ENCODE results near the gene ANKDD1A.

Gene ANKDD1A

GRCh38 chr15:64896371-64897069 is 15.2 kb upstream of the ANKDD1A start:
- no peak for DNase-seq

- DNase-seq, result no peak
Measured at GRCh38 chr15:64897345-64897985, 14.2 kb upstream of the ANKDD1A start.

- DNase-seq, result no peak
Measured at GRCh38 chr15:64898406-64898805, 13.3 kb upstream of the ANKDD1A start.

DNA sequence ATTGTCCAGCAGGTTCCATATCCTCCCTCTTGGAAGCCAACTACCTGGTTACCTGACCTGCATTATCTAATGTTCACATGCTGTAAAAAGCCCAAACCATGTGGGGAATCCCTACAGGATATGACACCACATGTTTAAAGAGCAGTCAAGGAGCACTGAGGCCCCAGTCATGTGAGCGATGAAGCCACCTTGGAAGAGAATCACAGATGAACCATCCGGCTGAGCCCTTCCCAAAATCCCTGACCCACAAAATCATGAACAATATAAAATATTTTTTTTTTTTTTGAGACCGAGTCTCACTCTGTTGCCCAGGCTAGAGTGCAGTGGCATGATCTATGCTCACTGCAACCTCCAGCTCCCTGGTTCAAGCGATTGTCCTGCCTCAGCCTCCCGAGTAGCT is 10.6 kb upstream of the ANKDD1A start:
- DNase-seq, result no peak

- no peak for DNase-seq
Measured at GRCh38 chr15:64901914-64902313, 9.8 kb upstream of the ANKDD1A start.

GRCh38 chr15:64902863-64903262 is 8.8 kb upstream of the ANKDD1A start:
- no peak for DNase-seq

- no peak for DNase-seq
Measured at GRCh38 chr15:64903326-64903950, 8.3 kb upstream of the ANKDD1A start.

DNA sequence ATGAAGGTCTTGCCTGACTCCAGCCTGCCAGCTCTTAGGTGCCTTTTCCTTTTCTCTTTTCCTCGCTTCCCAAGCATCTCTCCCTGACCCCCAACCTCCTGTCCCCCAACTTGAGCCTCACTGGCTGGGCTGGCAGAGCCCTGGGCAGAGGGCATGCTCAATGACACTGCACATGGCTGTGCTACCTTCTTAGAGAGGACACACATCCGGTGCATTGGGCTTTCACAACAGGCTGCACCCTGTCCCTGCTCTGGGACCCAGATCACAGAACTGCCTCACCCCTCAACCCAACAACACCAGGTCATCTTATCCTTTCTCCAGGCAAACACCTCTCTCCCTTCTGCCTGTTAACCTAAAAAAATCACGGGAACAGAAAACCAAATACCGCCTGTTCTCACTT is 7.5 kb upstream of the ANKDD1A start:
- DNase-seq, result no peak

GRCh38 chr15:64905119-64905831 is 6.4 kb upstream of the ANKDD1A start:
- DNase-seq, result no peak

DNA sequence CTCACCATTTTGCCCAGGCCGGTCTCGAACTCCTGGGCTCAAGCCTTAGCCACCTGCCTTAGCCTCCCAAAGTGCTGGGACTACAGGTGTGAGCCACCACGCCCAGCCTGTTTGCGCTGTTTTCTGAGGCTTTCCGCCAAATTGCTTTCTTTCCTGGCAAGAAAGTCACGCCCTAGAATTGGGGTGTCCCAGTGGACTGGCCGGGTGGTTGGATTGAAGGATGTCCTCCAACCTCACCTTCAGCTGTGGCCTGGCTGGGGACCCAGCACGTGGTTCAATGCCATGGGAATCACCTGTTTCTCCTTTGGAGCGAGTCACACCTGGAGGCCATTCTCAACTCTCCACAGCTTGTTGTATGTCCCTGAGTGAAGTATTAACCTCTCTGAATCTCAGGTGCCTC is 5.8 kb upstream of the ANKDD1A start:
- DNase-seq, result no peak

DNA sequence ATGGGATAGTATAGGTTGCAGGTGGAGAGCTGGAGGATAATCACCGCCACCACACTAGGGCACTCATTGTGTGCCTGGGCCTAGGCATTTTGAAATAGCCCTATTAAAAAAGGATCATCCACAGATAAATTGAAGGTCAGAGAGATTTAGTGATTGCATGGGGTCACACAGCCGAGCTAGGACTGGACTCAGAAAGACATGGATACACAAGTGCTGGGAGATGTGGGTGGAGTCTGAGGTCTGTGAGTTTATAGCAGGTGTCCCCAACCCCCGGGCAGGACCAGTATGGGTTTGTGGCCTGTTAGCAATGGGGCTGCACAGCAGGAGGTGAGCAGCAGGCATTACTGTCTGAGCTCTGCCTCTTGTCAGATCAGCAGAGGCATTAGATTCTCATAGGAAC is 5.3 kb upstream of the ANKDD1A start:
- DNase-seq, result no peak

- DNase-seq, result no peak
Measured at GRCh38 chr15:64907991-64908390, 3.7 kb upstream of the ANKDD1A start.

- DNase-seq, result no peak
Measured at GRCh38 chr15:64909546-64909945, 2.2 kb upstream of the ANKDD1A start.

DNA sequence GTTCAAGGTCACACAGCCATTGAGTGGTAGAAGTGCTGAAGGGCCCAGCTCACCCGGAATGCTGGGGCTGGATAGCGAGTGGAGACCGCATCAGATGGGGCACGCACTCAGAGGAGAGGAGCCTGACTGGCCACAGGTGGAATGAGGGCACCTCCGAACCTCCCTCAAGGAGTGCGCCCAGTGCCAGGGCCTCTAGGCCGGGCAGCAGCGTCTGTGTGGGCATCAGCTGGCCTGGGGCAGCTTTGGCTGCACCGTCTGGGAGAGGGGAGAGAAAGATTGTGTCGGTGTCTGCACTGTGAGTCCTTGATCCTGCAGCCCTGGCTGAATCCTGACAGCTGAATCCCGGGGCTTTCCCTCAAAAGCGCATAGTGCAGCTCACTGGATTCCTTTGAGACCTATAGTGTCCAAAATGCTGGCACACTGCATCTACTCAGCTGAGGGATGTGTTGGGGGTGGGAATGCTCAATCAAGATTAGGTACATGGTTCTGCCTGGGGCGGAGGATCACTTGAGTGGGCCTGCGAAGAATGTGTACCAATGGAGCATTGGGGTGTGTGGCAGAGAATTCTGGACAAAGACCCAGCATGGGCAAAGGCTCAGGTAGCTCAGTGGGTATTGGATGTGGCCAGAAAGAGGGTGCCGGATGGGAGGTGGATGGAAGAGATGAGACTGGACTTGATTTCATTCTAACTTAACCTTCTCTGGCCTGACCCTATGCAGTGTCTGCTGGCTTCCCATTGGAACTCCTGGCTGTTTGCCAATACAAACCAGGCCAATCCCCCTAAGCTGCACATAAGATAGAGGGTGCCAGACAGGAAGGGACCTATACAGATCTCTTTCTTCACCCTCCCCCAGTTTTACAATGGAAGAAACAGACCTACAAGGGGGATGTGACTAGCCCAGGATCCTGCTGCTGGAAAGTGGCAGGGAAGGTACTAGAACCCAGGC is 950 bp downstream of the ANKDD1A start:
- no peak for DNase-seq

- DNase-seq, result no peak
Measured at GRCh38 chr15:64915518-64916227, 4.0 kb downstream of the ANKDD1A start.

GRCh38 chr15:64916365-64916764 is 4.7 kb downstream of the ANKDD1A start:
- no peak for DNase-seq

DNA sequence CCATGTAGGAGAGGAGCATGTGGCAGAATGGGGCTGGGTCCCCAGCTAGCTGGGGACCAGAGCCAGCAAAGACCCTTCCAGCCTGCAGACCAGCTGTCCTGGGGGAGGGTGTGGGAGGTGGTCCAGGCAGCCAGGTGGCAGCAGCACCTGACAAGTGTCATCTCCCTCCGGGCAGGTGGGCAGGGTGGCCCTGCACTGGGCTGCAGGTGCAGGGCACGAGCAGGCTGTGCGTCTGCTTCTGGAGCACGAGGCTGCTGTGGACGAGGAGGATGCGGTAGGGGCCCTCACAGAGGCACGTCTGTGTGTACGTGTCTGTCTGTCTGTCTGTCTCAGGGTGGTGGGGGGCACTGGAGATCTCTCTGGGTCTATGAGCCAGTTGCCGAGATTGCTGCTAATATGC is 5.5 kb downstream of the ANKDD1A start:
- DNase-seq, result no peak

- DNase-seq, result no peak
Measured at GRCh38 chr15:64919721-64920120, 8.0 kb downstream of the ANKDD1A start.

GRCh38 chr15:64921711-64922110 is 10.0 kb downstream of the ANKDD1A start:
- no peak for DNase-seq

DNA sequence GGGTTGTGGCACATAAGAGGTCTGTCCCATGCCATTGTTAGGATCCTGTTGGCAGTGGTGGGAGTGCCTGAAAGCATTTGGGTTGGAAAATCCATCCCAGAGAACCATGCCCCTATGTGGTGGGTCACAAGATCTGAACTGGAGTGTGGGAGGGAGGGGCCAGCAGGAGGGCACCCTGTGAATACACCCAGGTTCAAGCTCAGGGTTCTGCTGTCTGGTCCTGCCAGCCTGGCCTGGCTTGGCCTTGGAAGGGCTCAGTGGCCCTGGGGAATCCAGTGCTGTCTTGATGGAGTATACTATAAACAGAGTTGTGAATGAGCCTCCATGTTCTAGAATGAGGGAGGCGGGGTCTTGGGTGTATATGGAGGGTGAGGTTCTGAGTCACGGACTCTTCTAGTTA is 11.8 kb downstream of the ANKDD1A start:
- no peak for DNase-seq

- DNase-seq, result no peak
Measured at GRCh38 chr15:64925335-64926330, 13.9 kb downstream of the ANKDD1A start.
